Cardiac muscle cell (in vitro differentiated cells and primary cell): Measurements from ENCODE around the gene DOK5. TPM values are rescaled to one million over a fixed set of nuclear protein-coding genes. Genes with fewer than 3 reads are reported as not detected.

ENCODE experiments used
- DNase-seq, 2 donors: peaks; one replicate each; pipeline versions ENCODE4 v3.0.0 to v3.0.0-alpha.2; 2010 to 2017; ENCODE audit warnings: low read depth in 1 of 2, low spot score in 1 of 2
- H3K27ac ChIP-seq: fragments of 200-600 bp; sonication (generic); 2 replicates; pipeline ENCODE4 v1.5.1; 2016
- H3K27me3 ChIP-seq: fragments of 200-600 bp; sonication (generic); 2 replicates; pipeline ENCODE4 v1.6.0; 2016; ENCODE audit warnings: control low read depth
- H3K36me3 ChIP-seq: fragments of 200-600 bp; sonication (generic); 2 replicates; pipeline ENCODE4 v1.5.1; 2016; ENCODE audit warnings: control low read depth
- H3K4me1 ChIP-seq: fragments of 200-600 bp; sonication (generic); 2 replicates; pipeline ENCODE4 v1.8.1; 2017; ENCODE audit warnings: low read depth, mild to moderate bottlenecking, mixed run types
- H3K4me3 ChIP-seq: fragments of 200-600 bp; sonication (generic); 2 replicates; pipeline ENCODE4 v1.5.1; 2016; ENCODE audit warnings: mild to moderate bottlenecking
- H3K9me3 ChIP-seq: fragments of 200-600 bp; sonication (generic); 2 replicates; pipeline ENCODE4 v1.5.1; 2017; ENCODE audit warnings: low read depth, mild to moderate bottlenecking, control low read depth
- polyA plus RNA-seq: library from polyadenylated mRNA; unstranded; fragments of >200 nt; fragmentation: Nextera tagmentation; extraction: Ambion mirVana; gene quantifications from 2 replicates; pipeline ENCODE4 v1.2.1, GENCODE V29; 2016
- total RNA-seq: library from RNA; depleted of rRNA; stranded (reverse); fragments of >200 nt; gene quantifications from 2 replicates; pipeline ENCODE4 v1.2.3, GENCODE V29; 2016
- TF ChIP-seq, protein P1 (sequence below): IDR thresholded peaks from 2 replicates; pipeline ENCODE4 v1.5.1; 2012; ENCODE audit warnings: low read depth, mild to moderate bottlenecking, low read length

The DOK5 gene
- total and polyA plus RNA-seq, 2 experiments from 2014 or later = 1.4 to 1.6 TPM

DNA sequence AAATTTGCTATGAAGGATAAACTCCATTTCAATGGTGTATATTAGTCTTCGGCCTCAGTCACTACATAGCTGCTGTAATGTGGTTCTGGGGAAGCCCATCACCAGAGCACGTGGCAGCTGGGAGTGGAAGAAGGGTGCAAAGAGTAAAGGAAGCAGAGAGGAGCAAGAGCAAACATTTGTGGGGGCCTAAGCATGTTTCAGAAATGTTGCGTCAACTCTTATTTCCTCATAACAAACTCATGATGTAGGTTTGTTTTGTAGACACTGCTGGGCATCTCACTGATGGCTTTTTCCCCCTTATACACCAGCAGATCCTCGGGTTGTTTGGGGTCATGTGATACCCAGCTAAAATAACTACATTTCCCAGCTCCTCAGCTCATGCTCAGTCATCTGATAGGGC lies 37.3 kb downstream of the DOK5 start:
- no peak for DNase-seq
- Histone ChIP-seq H3K4me1 (peaks cover 3% of the 10 kb centered on the region), H3K4me3 (no peak overlapping the region), H3K36me3 (no peaks in the 10 kb centered on the region), H3K27me3 (no peaks in the 10 kb centered on the region), H3K27ac (no peak overlapping the region), H3K9me3 (no peaks in the 10 kb centered on the region)
- TF ChIP-seq, protein P1, sequence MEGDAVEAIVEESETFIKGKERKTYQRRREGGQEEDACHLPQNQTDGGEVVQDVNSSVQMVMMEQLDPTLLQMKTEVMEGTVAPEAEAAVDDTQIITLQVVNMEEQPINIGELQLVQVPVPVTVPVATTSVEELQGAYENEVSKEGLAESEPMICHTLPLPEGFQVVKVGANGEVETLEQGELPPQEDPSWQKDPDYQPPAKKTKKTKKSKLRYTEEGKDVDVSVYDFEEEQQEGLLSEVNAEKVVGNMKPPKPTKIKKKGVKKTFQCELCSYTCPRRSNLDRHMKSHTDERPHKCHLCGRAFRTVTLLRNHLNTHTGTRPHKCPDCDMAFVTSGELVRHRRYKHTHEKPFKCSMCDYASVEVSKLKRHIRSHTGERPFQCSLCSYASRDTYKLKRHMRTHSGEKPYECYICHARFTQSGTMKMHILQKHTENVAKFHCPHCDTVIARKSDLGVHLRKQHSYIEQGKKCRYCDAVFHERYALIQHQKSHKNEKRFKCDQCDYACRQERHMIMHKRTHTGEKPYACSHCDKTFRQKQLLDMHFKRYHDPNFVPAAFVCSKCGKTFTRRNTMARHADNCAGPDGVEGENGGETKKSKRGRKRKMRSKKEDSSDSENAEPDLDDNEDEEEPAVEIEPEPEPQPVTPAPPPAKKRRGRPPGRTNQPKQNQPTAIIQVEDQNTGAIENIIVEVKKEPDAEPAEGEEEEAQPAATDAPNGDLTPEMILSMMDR = no peak

DNA sequence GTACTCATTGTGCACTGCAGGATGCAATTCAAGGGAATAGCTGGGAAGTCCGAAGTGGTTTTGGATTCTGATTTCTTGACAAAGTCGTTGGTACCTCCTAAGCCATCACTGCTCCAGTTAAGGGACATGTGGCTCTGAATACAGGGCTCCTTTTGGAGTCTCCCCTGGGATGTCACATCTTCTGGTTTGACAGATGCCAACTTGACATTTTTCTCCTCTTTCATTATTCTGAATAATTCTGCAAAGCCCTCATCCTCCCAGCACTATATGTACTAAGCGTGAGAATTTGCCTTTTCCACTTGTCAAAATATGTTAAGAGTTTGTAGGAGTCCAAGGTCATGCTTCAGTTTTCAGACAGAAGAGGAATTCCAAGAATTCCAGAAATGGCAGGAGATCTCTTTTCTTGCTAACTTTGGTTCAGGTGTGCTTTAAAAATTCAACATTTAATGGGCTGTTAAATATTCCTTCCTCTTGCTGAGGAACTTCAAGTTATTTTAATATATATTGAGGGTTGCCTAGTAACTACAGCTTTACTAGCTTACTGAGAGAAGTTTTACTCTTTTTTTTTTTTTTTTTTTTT lies 38.7 kb downstream of the DOK5 start:
- Histone ChIP-seq H3K4me3 (no peak overlapping the region), H3K36me3 (no peaks in the 10 kb centered on the region), H3K27me3 (no peaks in the 10 kb centered on the region), H3K4me1 (peaks cover 3% of the 10 kb centered on the region), H3K9me3 (no peaks in the 10 kb centered on the region), H3K27ac (no peak overlapping the region)
- DNase-seq = peak in 1 of 2 donors; percentile 20
- TF ChIP-seq, protein P1 = no peak

DNA sequence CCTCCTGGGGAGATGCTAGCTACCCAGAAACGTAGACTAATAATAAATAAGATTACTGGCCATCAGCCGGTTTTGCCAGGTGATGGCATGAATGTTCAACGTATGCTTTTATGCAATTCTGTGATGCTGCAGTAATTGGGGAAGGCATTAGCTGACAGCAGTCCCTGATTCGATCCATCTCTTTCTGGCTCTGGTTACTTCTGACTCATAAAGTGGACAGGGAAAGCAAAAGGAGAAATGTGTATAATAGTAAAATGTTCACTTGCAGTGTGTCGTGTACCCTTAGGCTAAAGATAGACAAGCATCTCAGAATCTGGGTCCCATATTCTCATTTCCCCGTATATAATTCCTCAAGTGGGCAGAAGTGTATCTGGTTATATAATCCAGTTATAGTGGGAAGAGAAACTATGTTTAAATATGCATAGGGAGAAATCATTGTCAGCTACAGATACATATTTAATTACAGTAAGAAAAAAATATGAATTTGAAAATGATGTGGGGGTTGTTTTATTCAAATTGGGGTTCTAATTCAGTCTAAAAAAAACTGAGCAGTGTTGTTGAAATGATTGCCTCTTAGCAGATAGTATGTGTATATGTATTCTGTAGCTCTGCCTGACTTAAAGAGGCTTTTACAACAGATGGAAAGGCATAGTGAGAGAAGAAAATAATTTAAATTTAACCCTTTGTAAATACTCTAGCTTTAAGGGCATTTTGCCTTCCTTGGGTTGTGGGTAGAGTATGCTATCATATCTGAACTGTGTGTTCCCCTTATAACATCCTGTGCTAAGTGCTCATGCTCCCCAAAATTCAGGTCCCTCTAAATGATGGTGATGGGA lies 40.6 kb downstream of the DOK5 start:
- H3K36me3 ChIP-seq = no peaks in the 10 kb centered on the region
- DNase-seq = no peak
- TF ChIP-seq, protein P1 = no peak

DNA sequence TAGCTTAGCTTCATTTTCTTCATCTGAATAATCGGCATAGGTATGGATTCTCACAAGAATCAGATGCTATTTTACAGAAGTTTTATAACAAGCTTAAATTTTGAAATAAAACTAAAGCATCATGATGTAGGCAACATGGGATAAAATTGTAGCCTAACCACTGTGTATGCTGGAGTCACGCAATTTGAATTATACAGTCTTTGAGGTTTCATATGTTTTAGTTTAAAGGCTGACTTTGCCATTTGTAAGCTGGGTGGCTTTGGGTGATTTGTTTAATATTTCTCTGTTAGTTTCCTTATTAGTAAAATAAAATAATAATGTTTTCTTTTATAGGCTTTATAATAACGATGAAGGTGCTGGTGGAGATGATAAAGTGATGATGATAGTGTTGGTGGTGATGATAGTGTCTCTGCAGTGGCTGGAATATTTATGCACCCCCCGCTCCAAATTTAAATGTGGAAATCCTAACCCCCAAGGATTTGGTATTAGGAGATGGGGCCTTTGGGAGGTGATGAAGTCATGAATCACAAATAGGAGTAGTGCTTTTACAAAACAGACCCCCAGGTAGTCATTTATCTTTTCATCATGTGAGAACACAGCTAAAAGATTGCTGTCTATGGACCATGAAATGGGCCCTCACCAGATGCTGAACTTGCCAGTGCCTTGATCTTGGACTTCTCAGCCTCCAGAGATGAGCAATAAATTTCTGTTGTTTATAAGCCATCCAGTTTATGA lies 42.0 kb downstream of the DOK5 start:
- Histone ChIP-seq H3K4me3 (no peak overlapping the region), H3K9me3 (no peaks in the 10 kb centered on the region), H3K27me3 (no peaks in the 10 kb centered on the region), H3K36me3 (no peaks in the 10 kb centered on the region), H3K27ac (no peak overlapping the region), H3K4me1 (peaks cover 3% of the 10 kb centered on the region)
- DNase-seq = no peak
- TF ChIP-seq, protein P1 = no peak

More for the DNA sequence above, 40.6 kb downstream of the DOK5 start:
- H3K4me1 ChIP-seq = peaks cover 3% of the 10 kb centered on the region
- no peak overlapping the region for H3K4me3 ChIP-seq
- H3K27ac ChIP-seq = no peak overlapping the region
- H3K27me3 ChIP-seq = no peaks in the 10 kb centered on the region
- no peaks in the 10 kb centered on the region for H3K9me3 ChIP-seq

DNA sequence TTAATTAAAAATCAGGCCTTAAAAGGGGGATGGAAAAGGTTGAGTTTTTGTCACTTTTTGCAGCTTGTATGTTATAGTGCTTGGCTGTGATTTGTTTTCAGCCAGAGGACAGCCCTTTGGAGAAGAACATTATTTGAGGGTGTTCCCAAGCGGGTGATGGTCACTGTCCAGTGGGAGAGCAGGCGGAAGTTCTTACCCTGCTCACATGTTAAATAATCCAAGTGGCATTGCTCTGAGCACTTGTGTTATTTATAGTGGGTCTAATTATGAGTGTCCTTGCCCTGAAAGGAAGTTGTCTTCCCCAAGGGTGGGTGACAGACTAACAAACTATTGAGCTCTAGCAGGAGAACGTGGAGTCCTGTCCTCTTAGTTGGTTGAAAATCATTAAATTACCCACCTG lies 49.5 kb downstream of the DOK5 start:
- Histone ChIP-seq H3K4me1 (peaks cover 10% of the 10 kb centered on the region), H3K4me3 (no peak overlapping the region)
- TF ChIP-seq, protein P1 = no peak

More for the DNA sequence above, 49.5 kb downstream of the DOK5 start:
- H3K36me3 ChIP-seq = no peaks in the 10 kb centered on the region
- no peaks in the 10 kb centered on the region for H3K27me3 ChIP-seq
- DNase-seq = no peak
- H3K27ac ChIP-seq = no peak overlapping the region
- no peaks in the 10 kb centered on the region for H3K9me3 ChIP-seq
